Activated naive CD8-positive, alpha-beta T cell treated with anti-CD3 and anti-CD28 coated beads for 36 hours (primary cell): Measurements from ENCODE around the gene CASKIN2. TPM values are rescaled to one million over a fixed set of nuclear protein-coding genes. Genes with fewer than 3 reads are reported as not detected.
A peak's percentile ranks its signal among the peaks of the same experiment; 100 is the strongest.
"Not testable (repeated sequence)": the region's sequence is repeated elsewhere in the genome, so short reads cannot be mapped to it uniquely, and the experiment has no call there.

Experiments
- DNase-seq: peaks from one replicate; pipeline ENCODE4 v3.0.0; 2021
- H3K27ac Mint-ChIP-seq: one replicate; pipeline ENCODE4 v1.8.0; 2022; ENCODE audit warnings: mild to moderate bottlenecking, moderate library complexity, mixed read lengths
- H3K27me3 Mint-ChIP-seq: one replicate; pipeline ENCODE4 v1.8.0; 2022; ENCODE audit warnings: mild to moderate bottlenecking, mixed read lengths
- H3K36me3 Mint-ChIP-seq: one replicate; pipeline ENCODE4 v1.8.0; 2021; ENCODE audit warnings: mild to moderate bottlenecking, mixed read lengths
- H3K4me1 Mint-ChIP-seq: one replicate; pipeline ENCODE4 v1.8.0; 2021; ENCODE audit warnings: mixed read lengths
- H3K4me3 Mint-ChIP-seq: one replicate; pipeline ENCODE4 v1.8.0; 2022; ENCODE audit warnings: mild to moderate bottlenecking, moderate library complexity, mixed read lengths
- H3K9me3 Mint-ChIP-seq: one replicate; pipeline ENCODE4 v1.8.0; 2022; ENCODE audit warnings: mixed read lengths
- total RNA-seq, 2 experiments: library from RNA; stranded (reverse); gene quantifications; one replicate each; pipeline ENCODE4 v1.2.3, GENCODE V29; 2021

Gene CASKIN2
- total RNA-seq, 2 experiments from 2014 or later = 4.3 to 4.5 TPM

GRCh38 chr17:75530837-75531720, 15.7 kb upstream of the CASKIN2 start:
- no peak overlapping the region for H3K4me3 Mint-ChIP-seq
- H3K4me1 Mint-ChIP-seq = peaks cover 28% of the 10 kb centered on the region
- no peaks in the 10 kb centered on the region for H3K27me3 Mint-ChIP-seq
- H3K9me3 Mint-ChIP-seq = no peaks in the 10 kb centered on the region
- no peak for DNase-seq
- H3K27ac Mint-ChIP-seq = no peak overlapping the region
- H3K36me3 Mint-ChIP-seq = no peaks in the 10 kb centered on the region

DNA sequence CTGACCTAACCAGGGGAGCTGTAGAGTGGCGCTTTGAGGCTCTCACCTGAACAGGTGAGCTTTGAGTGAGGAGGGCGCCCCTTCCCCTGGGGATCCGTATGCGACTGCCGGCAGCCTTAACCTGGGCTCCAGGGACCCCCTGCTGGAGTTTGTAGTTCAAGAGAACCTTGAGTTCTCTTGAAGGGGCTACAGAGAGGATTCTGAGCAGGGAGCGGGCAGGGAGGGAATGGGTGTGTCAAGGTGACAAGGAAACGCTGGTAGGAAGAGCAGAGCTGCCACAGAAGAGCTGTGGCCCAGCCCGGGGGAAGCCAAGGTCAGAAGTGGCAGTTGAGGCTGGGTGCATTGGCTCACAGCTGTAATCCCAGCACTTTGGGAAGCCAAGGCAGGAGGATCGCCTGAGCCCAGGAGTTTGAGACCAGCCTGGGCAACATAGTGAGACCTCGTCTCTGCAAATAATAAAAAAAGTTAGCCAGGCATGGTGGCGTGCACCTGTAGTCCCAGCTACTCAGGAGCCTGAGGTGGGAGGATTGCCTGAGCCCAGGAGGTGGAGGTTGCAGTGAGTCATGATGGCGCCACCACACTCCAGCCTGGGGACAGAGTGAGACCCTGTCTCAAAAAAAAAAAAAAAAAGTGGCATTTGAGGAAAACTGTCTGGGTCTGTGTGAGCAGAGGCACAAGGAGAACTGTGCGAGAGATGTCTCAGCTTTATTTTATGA, 11.4 kb upstream of the CASKIN2 start:
- Mint-ChIP-seq H3K27ac (no peak overlapping the region), H3K27me3 (no peaks in the 10 kb centered on the region), H3K4me1 (peaks cover 8% of the 10 kb centered on the region), H3K9me3 (no peaks in the 10 kb centered on the region), H3K36me3 (peaks cover 7% of the 10 kb centered on the region), H3K4me3 (peak overlapping the region; percentile 62)
- no peak for DNase-seq

GRCh38 chr17:75525806-75526554, 10.6 kb upstream of the CASKIN2 start:
- H3K4me3 Mint-ChIP-seq = peak overlapping the region; percentile 62
- peaks cover 7% of the 10 kb centered on the region for H3K36me3 Mint-ChIP-seq
- peaks cover 8% of the 10 kb centered on the region for H3K4me1 Mint-ChIP-seq

DNA sequence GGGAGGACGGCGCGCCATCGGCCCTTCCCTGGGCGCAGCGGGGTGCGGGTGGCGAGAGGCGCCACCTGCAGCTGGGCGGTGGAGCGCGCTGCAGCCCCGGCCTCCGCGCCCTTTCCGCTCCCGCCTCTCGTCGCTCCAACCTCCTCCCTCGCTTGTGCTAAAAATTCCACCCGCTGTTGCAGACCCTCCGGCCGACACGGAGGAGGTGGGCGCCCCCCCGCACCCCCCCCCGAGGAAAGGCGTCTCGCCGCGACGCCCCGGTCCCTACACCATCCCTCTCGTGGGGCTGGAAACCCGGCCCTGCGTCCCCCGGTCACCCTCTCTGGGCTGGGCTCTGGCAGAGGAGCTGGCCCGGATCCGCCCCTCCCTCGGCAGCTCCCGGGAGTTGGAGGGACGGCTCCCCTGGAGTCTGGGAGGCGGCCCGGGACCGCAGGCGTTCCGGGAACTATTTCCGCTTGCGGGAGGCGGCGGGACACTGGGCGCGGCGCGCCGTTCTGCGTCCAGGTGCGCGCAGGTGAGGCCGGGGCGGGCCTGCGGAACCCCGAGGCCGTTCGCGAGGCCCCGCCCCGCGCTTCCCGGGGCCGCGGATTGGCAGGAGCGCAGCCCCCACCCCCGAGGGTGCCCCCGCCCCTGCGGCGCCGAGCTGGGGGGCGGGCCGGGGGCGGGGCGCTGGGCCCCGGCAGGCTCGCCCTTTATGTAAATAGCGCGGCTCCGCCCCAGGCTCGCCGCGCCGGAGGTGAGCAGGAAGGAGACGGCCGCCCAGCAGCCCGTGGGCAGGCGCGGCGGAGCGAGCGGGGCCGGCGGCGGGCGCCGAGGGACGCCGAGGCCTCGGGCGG, 9.9 kb upstream of the CASKIN2 start, which contains the start of gene LLGL2:
Gene LLGL2, plus strand, starts transcription at position 728 of the 836 bp plus-strand sequence. CDS start 17,730 bp downstream, outside the sequence.
- Mint-ChIP-seq H3K36me3 (peaks cover 7% of the 10 kb centered on the region), H3K4me3 (peak within 1 kb of the TSS; percentile 62), H3K4me1 (peaks cover 8% of the 10 kb centered on the region), H3K9me3 (no peaks in the 10 kb centered on the region), H3K27ac (no peak within 1 kb of the TSS), H3K27me3 (no peaks in the 10 kb centered on the region)
- DNase-seq = peak; percentile 88

More at GRCh38 chr17:75525806-75526554, 10.6 kb upstream of the CASKIN2 start:
- Mint-ChIP-seq H3K27me3 (no peaks in the 10 kb centered on the region), H3K9me3 (no peaks in the 10 kb centered on the region), H3K27ac (no peak overlapping the region)
- DNase-seq = no peak

DNA sequence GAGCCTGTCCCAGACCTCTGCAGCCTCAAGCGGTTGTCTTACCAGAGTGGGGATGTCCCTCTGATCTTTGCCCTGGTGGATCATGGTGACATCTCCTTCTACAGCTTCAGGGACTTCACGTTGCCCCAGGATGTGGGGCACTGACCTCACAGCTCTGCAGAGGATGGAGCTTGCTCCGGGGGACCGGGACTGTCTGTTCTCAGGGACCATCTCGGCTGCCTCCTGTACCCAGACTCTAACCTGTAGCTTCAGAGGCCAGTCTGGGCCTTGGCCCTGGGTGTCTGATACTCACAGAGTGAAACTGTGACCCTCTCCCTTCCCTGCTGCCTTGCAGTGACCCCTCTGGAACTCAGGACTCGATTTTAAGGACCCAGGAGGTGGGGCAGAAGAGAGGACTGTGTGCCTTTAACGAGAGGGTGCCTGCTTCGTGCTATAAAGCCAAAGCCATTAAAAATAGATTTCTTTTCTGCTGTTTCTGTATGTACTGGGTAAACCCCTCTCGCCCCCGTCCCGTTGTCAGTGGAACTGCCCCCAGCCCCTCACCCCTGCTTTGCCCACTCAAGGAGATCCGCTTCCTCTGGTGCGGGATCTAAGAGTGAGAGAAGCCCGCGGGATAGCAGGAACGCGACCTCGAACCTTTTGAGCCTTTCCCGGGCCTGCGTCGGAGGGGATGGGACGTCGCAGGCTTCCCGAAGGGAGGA, 9.1 kb upstream of the CASKIN2 start:
- no peak overlapping the region for H3K27ac Mint-ChIP-seq
- peak overlapping the region; percentile 45 for H3K4me3 Mint-ChIP-seq

DNA sequence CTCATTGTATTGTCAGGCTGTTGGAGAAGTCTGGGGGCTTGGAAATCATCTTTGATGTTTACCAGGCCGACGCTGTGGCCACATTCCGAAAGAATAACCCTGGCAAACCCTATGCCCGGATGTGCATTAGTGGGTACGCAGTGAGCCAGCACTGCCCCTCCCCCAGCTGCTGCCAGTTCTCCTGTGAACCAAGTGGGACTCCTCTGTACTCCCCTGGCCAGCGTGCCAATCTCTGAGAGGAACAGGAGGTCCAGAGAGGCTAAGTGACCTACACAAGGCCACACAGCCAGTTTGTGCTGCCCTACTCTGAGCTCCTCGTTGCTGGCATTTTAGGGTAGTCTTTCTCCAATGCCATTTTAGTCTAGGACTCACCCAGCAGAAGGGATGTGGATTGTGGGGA, 8.3 kb upstream of the CASKIN2 start:
- Mint-ChIP-seq H3K4me3 (no peak overlapping the region), H3K9me3 (no peaks in the 10 kb centered on the region), H3K27me3 (no peaks in the 10 kb centered on the region), H3K27ac (no peak overlapping the region), H3K4me1 (peaks cover 15% of the 10 kb centered on the region), H3K36me3 (peaks cover 11% of the 10 kb centered on the region)
- no peak for DNase-seq

More for the DNA sequence above, 9.1 kb upstream of the CASKIN2 start:
- no peak for DNase-seq
- H3K4me1 Mint-ChIP-seq = peaks cover 11% of the 10 kb centered on the region
- peaks cover 11% of the 10 kb centered on the region for H3K36me3 Mint-ChIP-seq
- no peaks in the 10 kb centered on the region for H3K27me3 Mint-ChIP-seq
- no peaks in the 10 kb centered on the region for H3K9me3 Mint-ChIP-seq

DNA sequence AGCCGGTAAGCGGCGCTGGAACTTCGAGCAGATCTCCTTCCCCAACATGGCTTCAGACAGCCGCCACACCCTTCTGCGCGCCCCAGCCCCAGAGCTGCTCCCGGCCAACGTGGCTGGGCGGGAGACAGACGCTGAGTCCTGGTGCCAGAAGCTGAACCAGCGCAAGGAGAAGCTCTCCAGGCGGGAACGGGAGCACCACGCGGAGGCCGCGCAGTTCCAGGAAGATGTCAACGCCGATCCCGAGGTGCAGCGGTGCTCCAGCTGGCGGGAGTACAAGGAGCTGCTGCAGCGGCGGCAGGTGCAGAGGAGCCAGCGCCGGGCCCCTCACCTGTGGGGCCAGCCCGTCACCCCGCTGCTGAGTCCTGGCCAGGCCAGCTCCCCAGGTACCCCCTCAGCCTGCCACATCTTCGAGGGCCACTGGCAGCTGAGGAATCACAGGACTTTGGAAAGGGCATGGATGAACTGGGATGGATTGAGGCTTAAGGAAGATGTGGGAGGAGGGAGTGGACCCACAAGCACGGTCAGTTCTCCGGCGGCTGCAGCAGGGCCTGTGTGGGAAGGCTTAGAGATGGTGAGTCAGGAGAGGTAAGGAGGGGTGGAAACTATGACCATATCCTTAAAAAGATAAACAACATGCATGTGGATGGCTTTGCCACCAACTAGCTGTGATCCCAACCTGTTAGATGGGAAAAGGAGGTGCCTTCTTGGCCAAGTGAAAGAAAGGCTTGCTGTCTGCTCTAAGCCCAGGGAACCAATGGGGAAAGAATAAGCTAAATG, 6.8 kb upstream of the CASKIN2 start:
- no peaks in the 10 kb centered on the region for H3K9me3 Mint-ChIP-seq
- H3K27ac Mint-ChIP-seq = no peak overlapping the region
- DNase-seq = no peak
- no peaks in the 10 kb centered on the region for H3K27me3 Mint-ChIP-seq
- no peak overlapping the region for H3K4me3 Mint-ChIP-seq
- H3K4me1 Mint-ChIP-seq = peaks cover 26% of the 10 kb centered on the region
- H3K36me3 Mint-ChIP-seq = peaks cover 22% of the 10 kb centered on the region

DNA sequence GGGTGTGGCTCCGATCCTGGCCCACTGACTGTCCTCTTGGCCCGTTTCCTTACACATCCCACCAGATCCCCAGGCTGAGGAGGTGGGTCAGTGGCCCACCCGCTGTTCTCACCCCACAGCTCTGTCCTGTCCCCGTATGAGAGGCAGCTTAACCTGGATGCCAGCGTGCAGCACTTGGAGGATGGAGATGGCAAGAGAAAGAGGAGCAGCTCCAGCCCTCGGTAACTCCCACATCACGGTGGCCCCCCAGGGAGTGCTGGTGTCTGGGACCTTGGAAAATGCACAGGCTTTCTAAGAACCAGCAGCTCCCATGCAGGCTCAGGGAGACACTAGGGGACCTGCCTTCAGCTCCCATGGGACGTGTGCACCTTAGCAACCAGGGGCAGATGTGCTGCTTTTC, 6.0 kb upstream of the CASKIN2 start:
- H3K4me1 Mint-ChIP-seq = peaks cover 20% of the 10 kb centered on the region
- no peaks in the 10 kb centered on the region for H3K27me3 Mint-ChIP-seq
- H3K27ac Mint-ChIP-seq = no peak overlapping the region
- no peak for DNase-seq
- H3K9me3 Mint-ChIP-seq = no peaks in the 10 kb centered on the region
- no peak overlapping the region for H3K4me3 Mint-ChIP-seq
- peaks cover 24% of the 10 kb centered on the region for H3K36me3 Mint-ChIP-seq

GRCh38 chr17:75520413-75520812, 5.1 kb upstream of the CASKIN2 start:
- not testable (repeated sequence) for H3K9me3 Mint-ChIP-seq, H3K27ac Mint-ChIP-seq, DNase-seq, H3K4me3 Mint-ChIP-seq, H3K27me3 Mint-ChIP-seq
- peaks cover 24% of the 10 kb centered on the region for H3K36me3 Mint-ChIP-seq
- H3K4me1 Mint-ChIP-seq = peaks cover 20% of the 10 kb centered on the region

GRCh38 chr17:75518983-75519537, 3.7 kb upstream of the CASKIN2 start:
- Mint-ChIP-seq H3K9me3 (no peaks in the 10 kb centered on the region), H3K27ac (no peak overlapping the region), H3K4me3 (no peak overlapping the region), H3K27me3 (no peaks in the 10 kb centered on the region), H3K4me1 (peaks cover 21% of the 10 kb centered on the region), H3K36me3 (peaks cover 22% of the 10 kb centered on the region)
- no peak for DNase-seq

DNA sequence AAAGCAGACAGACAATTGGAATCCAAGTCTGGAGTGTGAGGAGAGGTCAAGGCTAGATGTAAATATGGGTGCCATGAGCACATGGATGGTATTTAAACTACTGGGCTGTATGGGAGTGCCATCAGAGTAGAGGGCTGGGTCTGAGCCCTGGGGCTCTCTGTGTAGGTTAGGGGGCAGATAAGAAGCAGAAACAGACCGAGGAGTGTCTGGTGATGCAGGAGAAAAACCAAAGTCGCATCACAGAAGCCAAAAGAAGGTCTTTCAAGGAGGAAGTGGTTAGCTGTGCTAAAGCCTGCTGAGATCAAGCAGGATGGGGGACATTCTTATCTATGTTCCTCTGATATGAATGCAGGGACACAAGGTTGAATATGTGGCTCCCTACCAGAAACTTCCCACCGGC, 2.9 kb upstream of the CASKIN2 start:
- Mint-ChIP-seq H3K27me3 (peaks cover 3% of the 10 kb centered on the region), H3K27ac (peak overlapping the region; percentile 78), H3K36me3 (peaks cover 21% of the 10 kb centered on the region), H3K4me3 (peak overlapping the region; percentile 90), H3K4me1 (peaks cover 23% of the 10 kb centered on the region), H3K9me3 (no peaks in the 10 kb centered on the region)
- peak; percentile 32 for DNase-seq

GRCh38 chr17:75517297-75517865, 2.0 kb upstream of the CASKIN2 start:
- Mint-ChIP-seq H3K36me3 (peaks cover 20% of the 10 kb centered on the region), H3K9me3 (no peaks in the 10 kb centered on the region), H3K4me1 (peaks cover 23% of the 10 kb centered on the region), H3K4me3 (peak overlapping the region; percentile 90), H3K27ac (peak overlapping the region; percentile 78), H3K27me3 (peaks cover 3% of the 10 kb centered on the region)
- DNase-seq = peak; percentile 29
